ENCODE measurements around the gene ANKRD65. TPM values are rescaled to one million over a fixed set of nuclear protein-coding genes. Genes with fewer than 3 reads are reported as not detected.

The ANKRD65 gene
- polyA plus RNA-seq, 10 donors = 10.3 to 15.7 (median 14.3) TPM

- peak in 1 of 3 donors; percentile 42 for DNase-seq
Measured at GRCh38 chr1:1442069-1442770, 21.1 kb upstream of the ANKRD65 start.

GRCh38 chr1:1441002-1441888, 20.2 kb upstream of the ANKRD65 start:
- peak in 1 of 3 donors; percentile 54 for DNase-seq

GRCh38 chr1:1440262-1441001, 19.4 kb upstream of the ANKRD65 start:
- peak in 1 of 3 donors; percentile 70 for DNase-seq

GRCh38 chr1:1439546-1440261, 18.6 kb upstream of the ANKRD65 start:
- DNase-seq = no peak

GRCh38 chr1:1438531-1439381, 17.7 kb upstream of the ANKRD65 start:
- peak in 1 of 3 donors; percentile 81 for DNase-seq

- peak in 1 of 3 donors; percentile 23 for DNase-seq
Measured at GRCh38 chr1:1437904-1438376, 16.9 kb upstream of the ANKRD65 start.

GRCh38 chr1:1437033-1437903, 16.2 kb upstream of the ANKRD65 start:
- peak in 1 of 3 donors; percentile 4 for DNase-seq

- no peak for DNase-seq
Measured at GRCh38 chr1:1436630-1437032, 15.6 kb upstream of the ANKRD65 start.

- DNase-seq = no peak
Measured at GRCh38 chr1:1435911-1436629, 15.0 kb upstream of the ANKRD65 start.

- peak in 2 of 3 donors; percentile 85 to 90 for DNase-seq
Measured at GRCh38 chr1:1435106-1435903, 14.2 kb upstream of the ANKRD65 start, which contains the start of gene VWA1. Gene VWA1, plus strand, starts transcription at chr1:1435690. Its CDS starts 59 bp downstream, at chr1:1435749.

GRCh38 chr1:1434824-1435105, 13.7 kb upstream of the ANKRD65 start:
- no peak for DNase-seq

- peak in 2 of 3 donors; percentile 63 to 83 for DNase-seq
Measured at GRCh38 chr1:1434131-1434823, 13.2 kb upstream of the ANKRD65 start.

GRCh38 chr1:1433804-1434130, 12.7 kb upstream of the ANKRD65 start:
- DNase-seq = peak in 2 of 3 donors; percentile 82 to 88

- peak in 1 of 3 donors; percentile 75 for DNase-seq
Measured at GRCh38 chr1:1432951-1433803, 12.1 kb upstream of the ANKRD65 start.

- peak in 2 of 3 donors; percentile 64 to 82 for DNase-seq
Measured at GRCh38 chr1:1432274-1432950, 11.3 kb upstream of the ANKRD65 start.

- peak in 1 of 3 donors; percentile 69 for DNase-seq
Measured at GRCh38 chr1:1431845-1432273, 10.8 kb upstream of the ANKRD65 start.

All from muscle of back (tissue), 11 donors.